Trophoblast cell (in vitro differentiated cells and primary cell): ENCODE data around the gene FAM227A.

Experiments
- DNase-seq, 2 donors: peaks; one replicate each; pipeline ENCODE4 v3.0.0-alpha.2; 2016
- H2AFZ ChIP-seq: 2 replicates; pipeline ENCODE4 v1.6.1; 2013; ENCODE audit warnings: low read length, moderate library complexity, mild to moderate bottlenecking; ENCODE audit not compliant: insufficient read depth, poor library complexity
- H2AK5ac ChIP-seq: 2 replicates; pipeline ENCODE4 v1.6.1; 2013; ENCODE audit warnings: mild to moderate bottlenecking, low read length
- H2BK120ac ChIP-seq: 2 replicates; pipeline ENCODE4 v1.6.1; 2013; ENCODE audit warnings: low read length, mild to moderate bottlenecking, moderate library complexity; ENCODE audit not compliant: insufficient read depth, poor library complexity
- H2BK12ac ChIP-seq: 2 replicates; pipeline ENCODE4 v1.6.1; 2013; ENCODE audit warnings: mild to moderate bottlenecking, low read length, moderate library complexity
- H2BK5ac ChIP-seq: 2 replicates; pipeline ENCODE4 v1.6.1; 2013; ENCODE audit warnings: low read length, low read depth, moderate library complexity, mild to moderate bottlenecking; ENCODE audit not compliant: poor library complexity
- H3K14ac ChIP-seq: 2 replicates; pipeline ENCODE4 v1.6.1; 2013; ENCODE audit warnings: mild to moderate bottlenecking, low read length
- H3K18ac ChIP-seq: 2 replicates; pipeline ENCODE4 v1.6.1; 2013; ENCODE audit warnings: mild to moderate bottlenecking, low read length
- H3K23ac ChIP-seq: 2 replicates; pipeline ENCODE4 v1.6.1; 2013; ENCODE audit warnings: low read length
- H3K27ac ChIP-seq: 2 replicates; pipeline ENCODE4 v1.5.1; 2013; ENCODE audit warnings: low read depth, mild to moderate bottlenecking, inconsistent platforms, low read length, moderate library complexity
- H3K27me3 ChIP-seq: 2 replicates; pipeline ENCODE4 v1.6.1; 2013; ENCODE audit warnings: inconsistent platforms, mild to moderate bottlenecking, low read length, moderate library complexity; ENCODE audit not compliant: insufficient read depth
- H3K36me3 ChIP-seq, 2 experiments: 1 replicate in 1 of 2; 2 replicates in 1 of 2; pipeline ENCODE4 v1.6.1; 2013; ENCODE audit warnings: low read length in 2 of 2, mild to moderate bottlenecking in 2 of 2, moderate library complexity in 1 of 2; ENCODE audit not compliant: insufficient read depth in 2 of 2, control insufficient read depth in 1 of 2
- H3K4ac ChIP-seq: 2 replicates; pipeline ENCODE4 v1.6.1; 2013; ENCODE audit warnings: low read depth, mild to moderate bottlenecking, low read length, moderate library complexity
- H3K4me1 ChIP-seq, 2 experiments: 1 replicate in 1 of 2; 2 replicates in 1 of 2; pipeline ENCODE4 v1.6.1; 2013; ENCODE audit warnings: low read length in 2 of 2, mild to moderate bottlenecking in 2 of 2, moderate library complexity in 1 of 2; ENCODE audit not compliant: insufficient read depth in 2 of 2, control insufficient read depth in 1 of 2
- H3K4me2 ChIP-seq: 2 replicates; pipeline ENCODE4 v1.6.1; 2013; ENCODE audit warnings: inconsistent platforms, mild to moderate bottlenecking, low read length, moderate library complexity
- H3K4me3 ChIP-seq: 2 replicates; pipeline ENCODE4 v1.5.1; 2013; ENCODE audit warnings: mild to moderate bottlenecking, low read depth, low read length, inconsistent platforms
- H3K79me1 ChIP-seq: one replicate; pipeline ENCODE4 v1.6.1; 2013; ENCODE audit warnings: low read length
- H3K79me2 ChIP-seq: 2 replicates; pipeline ENCODE4 v1.6.1; 2013; ENCODE audit warnings: low read length, mild to moderate bottlenecking; ENCODE audit not compliant: control insufficient read depth, insufficient read depth, poor library complexity
- H3K9ac ChIP-seq: 2 replicates; pipeline ENCODE4 v1.6.1; 2013; ENCODE audit warnings: mild to moderate bottlenecking, low read length
- H3K9me3 ChIP-seq: 2 replicates; pipeline ENCODE4 v1.6.1; 2013; ENCODE audit warnings: low read depth, mild to moderate bottlenecking, control low read depth, inconsistent platforms, low read length; ENCODE audit not compliant: insufficient read depth
- H4K12ac ChIP-seq: 2 replicates; pipeline ENCODE4 v1.6.1; 2013; ENCODE audit warnings: low read depth, mild to moderate bottlenecking, low read length, moderate library complexity
- H4K8ac ChIP-seq: 2 replicates; pipeline ENCODE4 v1.6.1; 2013; ENCODE audit warnings: low read depth, mild to moderate bottlenecking, low read length, moderate library complexity
- H4K91ac ChIP-seq: one replicate; pipeline ENCODE4 v1.6.1; 2013; ENCODE audit warnings: low read depth, mild to moderate bottlenecking, low read length, moderate library complexity
- WGBS: extraction: QIAGEN DNeasy Blood & Tissue Kit; methylation state at CpG from one replicate; pipeline ENCODE4 v1.1.7; 2013; ENCODE audit warnings: missing lambda C conversion rate; ENCODE audit not compliant: insufficient read length, insufficient coverage; ENCODE audit errors: extremely low coverage; 5-methylcytosine and 5-hydroxymethylcytosine counted together

The FAM227A gene

DNA sequence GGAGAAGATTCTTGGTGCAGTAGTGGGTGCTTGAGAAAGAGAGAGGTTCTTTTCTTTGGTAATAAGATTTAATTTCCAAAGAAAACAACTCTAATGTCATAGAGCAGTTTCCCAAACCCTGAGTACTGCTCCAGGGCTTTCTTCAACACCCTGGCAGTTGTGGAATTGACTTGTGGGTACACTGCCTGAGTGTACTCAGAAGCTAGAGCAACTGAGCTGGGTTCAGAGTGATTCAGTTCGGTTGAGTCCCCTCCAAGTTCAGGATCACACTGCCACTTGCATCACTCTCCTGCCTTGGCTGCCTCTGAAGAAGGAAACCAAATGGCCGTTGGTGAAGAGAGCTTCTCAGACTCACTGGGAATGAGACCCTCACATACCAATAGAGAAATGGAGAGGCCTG lies 91.5 kb downstream of the FAM227A start:
- H3K23ac ChIP-seq: no peak overlapping the region
- no peak overlapping the region for H4K91ac ChIP-seq
- no peak overlapping the region for H3K27ac ChIP-seq
- H3K9me3 ChIP-seq: no peaks in the 10 kb centered on the region
- H2AK5ac ChIP-seq: no peak overlapping the region
- no peak overlapping the region for H3K4me2 ChIP-seq
- no peak overlapping the region for H3K4me3 ChIP-seq
- no peak overlapping the region for H2BK5ac ChIP-seq
- H4K12ac ChIP-seq: no peak overlapping the region
- peaks cover 2% of the 10 kb centered on the region for H3K79me1 ChIP-seq
- H3K79me2 ChIP-seq: no peaks in the 10 kb centered on the region
- no peak overlapping the region for H3K18ac ChIP-seq
- H3K4me1 ChIP-seq: no peaks in the 10 kb centered on the region
- no peak overlapping the region for H4K8ac ChIP-seq
- no peaks in the 10 kb centered on the region for H3K27me3 ChIP-seq
- H3K9ac ChIP-seq: no peak overlapping the region
- H2BK12ac ChIP-seq: no peak overlapping the region
- no peak overlapping the region for H3K14ac ChIP-seq
- H2AFZ ChIP-seq: no peak overlapping the region
- DNase-seq: no peak
- H3K36me3 ChIP-seq: no peaks in the 10 kb centered on the region
- H3K4ac ChIP-seq: no peak overlapping the region
- WGBS: no CpG with 5 or more reads among the region's 2 CpGs
- no peak overlapping the region for H2BK120ac ChIP-seq

DNA sequence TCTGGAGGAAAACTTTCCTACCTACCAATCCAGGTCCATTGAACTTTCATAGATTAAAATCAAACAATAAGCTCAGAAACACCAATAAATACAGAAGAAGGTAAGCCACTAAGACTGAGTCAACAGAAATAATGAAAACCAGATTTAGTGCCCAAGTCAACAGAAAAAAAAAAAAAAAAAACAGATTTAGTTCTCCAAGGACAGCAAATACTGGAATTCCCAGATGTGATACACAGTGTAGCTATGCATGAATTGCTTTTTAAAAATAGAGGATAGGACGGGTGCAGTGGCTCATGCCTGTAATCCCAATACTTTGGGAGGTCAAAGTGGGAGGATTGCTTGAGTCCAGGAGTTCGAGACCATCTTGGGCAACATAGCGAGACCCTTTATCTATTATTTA lies 101.9 kb downstream of the FAM227A start:
- Histone ChIP-seq H2BK120ac (no peak overlapping the region), H4K12ac (no peak overlapping the region), H3K79me2 (no peaks in the 10 kb centered on the region), H3K18ac (no peak overlapping the region), H3K36me3 (no peaks in the 10 kb centered on the region), H4K8ac (no peak overlapping the region), H3K27ac (no peak overlapping the region), H4K91ac (no peak overlapping the region), H3K9ac (no peak overlapping the region), H3K9me3 (no peaks in the 10 kb centered on the region), H3K23ac (no peak overlapping the region), H2BK12ac (no peak overlapping the region), H2AFZ (no peak overlapping the region), H3K4me3 (no peak overlapping the region), H3K4ac (no peak overlapping the region), H3K4me1 (no peaks in the 10 kb centered on the region), H2AK5ac (no peak overlapping the region), H3K27me3 (no peaks in the 10 kb centered on the region), H3K79me1 (no peaks in the 10 kb centered on the region), H3K14ac (no peak overlapping the region), H2BK5ac (no peak overlapping the region), H3K4me2 (no peak overlapping the region)
- peak in 1 of 2 donors; percentile 53 for DNase-seq
- no CpG with 5 or more reads among the region's 3 CpGs for WGBS

DNA sequence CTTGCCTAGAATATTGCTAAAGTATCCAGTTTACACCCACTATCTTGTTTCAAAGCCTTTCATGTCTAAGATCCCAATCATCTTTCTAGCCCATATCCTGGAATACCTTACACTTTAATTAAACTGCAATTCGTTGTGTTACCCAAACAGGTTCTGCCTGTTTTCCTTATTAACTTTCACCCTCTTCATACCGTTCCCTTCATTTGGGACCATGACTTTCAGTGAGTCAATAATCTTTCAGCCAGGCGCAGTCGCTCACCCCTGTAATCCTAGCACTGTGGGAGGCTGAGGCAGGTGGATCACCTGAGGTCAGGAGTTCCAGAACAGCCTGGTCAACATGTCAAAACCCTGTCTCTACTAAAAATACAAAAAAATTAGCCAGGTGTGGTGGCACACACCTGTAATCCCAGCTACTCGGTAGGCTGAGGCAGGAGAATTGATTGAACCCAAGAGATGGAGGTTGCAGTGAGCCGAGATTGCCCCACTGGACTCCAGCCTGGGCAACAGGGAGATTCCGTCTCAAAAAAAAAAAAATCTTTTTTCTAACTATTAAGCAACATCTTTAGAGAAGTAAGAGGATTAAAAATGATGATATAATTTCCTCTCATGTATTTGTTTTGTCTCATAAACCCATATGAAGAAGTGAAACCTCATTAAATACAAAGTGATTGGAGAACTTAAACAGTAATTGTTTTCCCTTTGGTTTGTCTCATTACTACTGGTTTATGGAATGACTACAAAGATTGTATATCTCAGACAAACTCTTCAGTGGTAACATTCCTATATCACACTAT lies 106.9 kb downstream of the FAM227A start:
- H3K4me2 ChIP-seq: no peak overlapping the region
- H3K27ac ChIP-seq: no peak overlapping the region
- H3K4me3 ChIP-seq: no peak overlapping the region
- no peak overlapping the region for H4K8ac ChIP-seq
- no peak overlapping the region for H2BK12ac ChIP-seq
- no peak overlapping the region for H3K4ac ChIP-seq
- H3K27me3 ChIP-seq: no peaks in the 10 kb centered on the region
- H2AK5ac ChIP-seq: no peak overlapping the region
- no peaks in the 10 kb centered on the region for H3K79me1 ChIP-seq
- no peak overlapping the region for H3K9ac ChIP-seq
- no peak overlapping the region for H3K18ac ChIP-seq
- no peak overlapping the region for H3K23ac ChIP-seq
- no peak overlapping the region for H3K14ac ChIP-seq
- H3K36me3 ChIP-seq: no peaks in the 10 kb centered on the region
- H2AFZ ChIP-seq: no peak overlapping the region
- H2BK120ac ChIP-seq: no peak overlapping the region
- no peak overlapping the region for H4K91ac ChIP-seq
- H2BK5ac ChIP-seq: no peak overlapping the region
- no peak overlapping the region for H4K12ac ChIP-seq
- H3K79me2 ChIP-seq: no peaks in the 10 kb centered on the region
- DNase-seq: peak; percentile 62 to 97
- no peaks in the 10 kb centered on the region for H3K9me3 ChIP-seq
- H3K4me1 ChIP-seq: no peaks in the 10 kb centered on the region
- no CpG with 5 or more reads among the region's 7 CpGs for WGBS

DNA sequence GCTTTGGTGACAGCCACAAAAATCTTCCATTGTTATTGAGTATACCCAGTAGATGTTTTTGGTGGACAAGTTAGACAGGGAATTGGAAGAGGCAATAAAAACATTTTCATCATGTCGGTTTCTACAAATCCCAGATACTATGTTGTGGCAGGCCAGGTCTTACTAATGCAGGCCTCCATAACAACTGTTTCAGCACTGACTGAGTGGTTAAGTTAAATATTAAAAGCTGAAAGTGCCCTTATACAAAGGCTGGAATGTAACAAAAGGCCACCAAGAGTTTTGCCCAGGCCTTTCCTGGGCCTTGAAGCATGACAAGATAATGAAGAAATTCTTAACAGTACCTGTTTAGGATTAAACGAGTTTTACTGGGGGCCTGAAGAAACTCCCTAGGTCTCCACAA lies 115.5 kb downstream of the FAM227A start:
- DNase-seq: no peak
- no peak overlapping the region for H2AFZ ChIP-seq
- H2BK12ac ChIP-seq: no peak overlapping the region
- H3K23ac ChIP-seq: no peak overlapping the region
- H3K79me2 ChIP-seq: no peaks in the 10 kb centered on the region
- H3K27me3 ChIP-seq: no peaks in the 10 kb centered on the region
- no peak overlapping the region for H3K27ac ChIP-seq
- no peaks in the 10 kb centered on the region for H3K36me3 ChIP-seq
- H2BK120ac ChIP-seq: no peak overlapping the region
- no peak overlapping the region for H4K12ac ChIP-seq
- no CpG with 5 or more reads among the region's 2 CpGs for WGBS
- H3K14ac ChIP-seq: no peak overlapping the region
- no peak overlapping the region for H4K91ac ChIP-seq
- peaks cover 2% of the 10 kb centered on the region for H3K9me3 ChIP-seq
- no peak overlapping the region for H3K4me2 ChIP-seq
- no peak overlapping the region for H3K4me3 ChIP-seq
- H3K4ac ChIP-seq: no peak overlapping the region
- no peaks in the 10 kb centered on the region for H3K79me1 ChIP-seq
- H3K18ac ChIP-seq: no peak overlapping the region
- H2BK5ac ChIP-seq: no peak overlapping the region
- H3K9ac ChIP-seq: no peak overlapping the region
- no peak overlapping the region for H2AK5ac ChIP-seq
- H3K4me1 ChIP-seq: no peaks in the 10 kb centered on the region
- H4K8ac ChIP-seq: no peak overlapping the region
